NCI-H146 treated with DMSO at 0.1 percent for 48 hours (cell line): ENCODE data around the gene ERN2.

ENCODE experiments used
- DNase-seq: peaks from one replicate; lab custom pipeline; 2025; ENCODE audit not compliant: unreplicated experiment; lab: John Stamatoyannopoulos, UW

Gene ERN2

DNA sequence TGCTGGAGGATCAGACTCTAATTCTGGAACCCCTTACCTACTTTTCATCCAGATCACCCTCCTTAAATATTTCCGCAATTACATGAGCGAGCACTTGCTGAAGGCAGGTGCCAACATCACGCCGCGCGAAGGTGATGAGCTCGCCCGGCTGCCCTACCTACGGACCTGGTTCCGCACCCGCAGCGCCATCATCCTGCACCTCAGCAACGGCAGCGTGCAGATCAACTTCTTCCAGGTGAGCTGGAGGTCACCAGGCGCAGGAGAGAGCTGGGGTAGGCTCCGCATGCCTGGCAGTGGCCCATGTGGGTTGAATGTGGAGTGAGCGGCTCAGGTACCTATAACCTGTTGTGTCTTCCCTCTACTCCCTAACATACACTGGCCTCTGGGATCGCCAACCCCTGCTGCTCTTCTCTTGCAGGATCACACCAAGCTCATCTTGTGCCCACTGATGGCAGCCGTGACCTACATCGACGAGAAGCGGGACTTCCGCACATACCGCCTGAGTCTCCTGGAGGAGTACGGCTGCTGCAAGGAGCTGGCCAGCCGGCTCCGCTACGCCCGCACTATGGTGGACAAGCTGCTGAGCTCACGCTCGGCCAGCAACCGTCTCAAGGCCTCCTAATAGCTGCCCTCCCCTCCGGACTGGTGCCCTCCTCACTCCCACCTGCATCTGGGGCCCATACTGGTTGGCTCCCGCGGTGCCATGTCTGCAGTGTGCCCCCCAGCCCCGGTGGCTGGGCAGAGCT lies 23.4 kb downstream of the ERN2 start:
- no peak for DNase-seq

DNA sequence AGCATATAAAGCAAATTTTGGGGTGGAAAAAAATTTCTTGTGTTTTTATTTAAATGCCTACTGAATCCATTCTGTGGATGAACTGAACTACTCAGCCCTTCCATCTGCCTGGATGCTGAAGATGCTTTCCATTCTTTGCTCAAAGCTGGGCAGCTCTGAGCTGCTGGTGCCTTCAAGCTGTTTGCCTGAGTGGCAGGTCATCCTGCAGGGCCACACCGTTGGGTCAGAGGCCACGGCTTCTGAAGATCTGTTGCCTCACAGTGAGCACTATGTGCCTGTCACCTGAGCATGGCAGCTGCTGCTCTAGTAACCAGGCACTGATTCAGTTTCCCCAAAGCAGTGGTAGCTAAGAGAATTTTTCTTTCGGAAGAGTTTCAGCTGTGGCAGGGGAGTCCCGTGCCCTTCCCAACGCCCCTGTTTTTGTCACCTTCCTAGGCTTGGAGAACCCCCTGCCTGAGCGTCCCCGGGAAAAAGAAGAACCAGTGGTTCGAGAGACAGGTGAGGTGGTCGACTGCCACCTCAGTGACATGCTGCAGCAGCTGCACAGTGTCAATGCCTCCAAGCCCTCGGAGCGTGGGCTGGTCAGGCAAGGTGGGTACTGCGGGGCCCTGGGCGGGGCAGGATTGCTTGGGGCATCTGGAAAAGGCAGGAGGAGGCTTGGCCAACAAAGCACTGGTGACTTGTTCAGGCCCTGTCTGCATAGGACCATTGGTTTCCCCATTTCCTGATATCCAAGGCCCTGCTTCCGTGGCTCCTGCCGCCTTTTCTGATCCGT lies 25.8 kb downstream of the ERN2 start:
- no peak for DNase-seq

- no peak for DNase-seq
Measured at GRCh38 chr16:23683487-23683886, 29.5 kb downstream of the ERN2 start.

DNA sequence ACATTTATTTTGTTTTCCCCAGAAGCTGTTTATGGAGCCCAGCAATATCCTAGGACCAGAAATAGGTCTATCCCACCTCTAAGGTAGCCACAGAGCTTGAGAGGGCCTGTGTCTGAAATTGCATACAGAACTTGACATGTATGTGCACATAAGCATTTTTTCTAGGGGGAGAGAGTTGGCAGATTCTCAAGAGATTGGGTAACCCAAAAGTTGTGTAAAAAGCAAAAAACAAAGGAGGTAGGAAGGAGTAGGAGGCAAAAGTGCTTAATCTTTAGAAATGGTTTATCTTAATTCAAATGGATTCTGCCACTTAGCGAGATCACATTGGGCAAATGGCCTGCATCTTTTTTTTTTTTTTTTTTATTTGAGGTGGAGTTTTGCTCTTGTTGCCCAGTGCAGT lies 30.8 kb downstream of the ERN2 start:
- DNase-seq: no peak

- no peak for DNase-seq
Measured at GRCh38 chr16:23679986-23680336, 33.1 kb downstream of the ERN2 start.

DNA sequence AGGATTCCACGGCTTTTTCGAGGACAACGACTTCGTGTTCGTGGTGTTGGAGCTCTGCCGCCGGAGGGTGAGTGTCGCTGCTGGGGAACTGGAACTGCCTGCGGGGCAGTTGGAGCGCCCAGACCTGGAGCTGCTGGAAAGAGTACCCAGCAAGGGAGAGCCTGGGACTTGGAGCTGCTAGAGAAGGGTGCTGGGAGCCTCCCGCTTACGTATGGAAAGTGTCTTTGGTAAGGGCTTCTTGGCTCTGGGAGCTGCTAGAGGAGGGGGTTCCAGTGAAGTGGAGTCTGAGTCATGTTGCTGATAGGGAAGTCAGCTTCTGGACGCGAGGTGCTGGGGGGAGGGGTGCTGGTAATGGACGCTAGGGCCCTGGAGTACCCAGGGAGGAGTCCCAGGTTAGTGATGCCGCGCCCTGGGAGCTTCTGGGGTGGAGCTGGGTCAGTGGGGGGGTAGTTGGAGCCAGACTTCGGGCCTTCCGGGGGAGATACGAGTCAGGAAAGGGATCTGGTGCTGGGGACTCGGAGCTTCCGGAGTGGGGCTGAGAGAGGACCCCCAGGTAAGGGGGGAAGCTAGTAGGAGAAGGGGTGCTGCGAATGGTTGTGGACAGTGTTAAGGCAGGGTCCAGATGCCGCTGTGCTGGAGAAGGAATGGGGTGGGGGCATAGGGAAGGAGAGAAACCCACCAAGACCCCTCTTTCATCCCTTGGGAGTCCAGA lies 33.6 kb downstream of the ERN2 start:
- peak; percentile 31 for DNase-seq

GRCh38 chr16:23678430-23679273 lies 34.4 kb downstream of the ERN2 start, which contains the start of gene PLK1:
PLK1 (plus strand) TSS chr16:23678889; CDS start chr16:23678933, 44 bp downstream.
- peak; percentile 89 for DNase-seq

- DNase-seq: no peak
Measured at GRCh38 chr16:23676924-23677480, 36.0 kb downstream of the ERN2 start.

- DNase-seq: no peak
Measured at GRCh38 chr16:23673971-23674614, 38.9 kb downstream of the ERN2 start.

DNA sequence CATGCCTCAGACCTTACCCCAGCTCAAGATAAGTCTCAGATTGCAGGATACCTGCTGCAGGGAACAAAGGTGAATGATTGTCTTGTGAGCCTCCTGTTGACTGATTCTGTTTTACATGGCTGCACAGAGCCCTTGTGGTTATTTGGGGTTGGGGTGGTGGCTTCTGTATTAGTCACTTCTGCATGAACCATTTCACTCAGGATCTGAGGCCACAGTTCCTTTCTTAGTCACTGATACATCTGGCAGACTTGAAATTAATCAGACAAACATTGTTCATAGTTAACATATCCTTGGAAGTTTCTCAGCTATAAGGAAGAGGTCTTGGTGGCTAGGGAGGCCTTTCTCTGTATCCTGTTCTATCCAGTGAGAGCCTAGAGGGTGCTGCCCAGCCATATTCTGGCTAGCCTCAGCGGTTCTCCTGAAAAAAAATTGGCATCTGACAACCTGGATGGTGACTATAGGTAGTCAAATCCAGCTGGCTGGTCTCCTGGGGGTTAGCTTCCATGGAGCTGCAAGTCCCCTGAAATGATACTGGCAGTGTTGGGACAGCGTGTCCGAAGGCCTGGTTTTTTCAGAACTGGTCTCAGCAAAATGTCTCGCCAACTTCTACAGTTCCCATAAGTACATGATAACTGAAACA lies 42.8 kb downstream of the ERN2 start:
- no peak for DNase-seq

DNA sequence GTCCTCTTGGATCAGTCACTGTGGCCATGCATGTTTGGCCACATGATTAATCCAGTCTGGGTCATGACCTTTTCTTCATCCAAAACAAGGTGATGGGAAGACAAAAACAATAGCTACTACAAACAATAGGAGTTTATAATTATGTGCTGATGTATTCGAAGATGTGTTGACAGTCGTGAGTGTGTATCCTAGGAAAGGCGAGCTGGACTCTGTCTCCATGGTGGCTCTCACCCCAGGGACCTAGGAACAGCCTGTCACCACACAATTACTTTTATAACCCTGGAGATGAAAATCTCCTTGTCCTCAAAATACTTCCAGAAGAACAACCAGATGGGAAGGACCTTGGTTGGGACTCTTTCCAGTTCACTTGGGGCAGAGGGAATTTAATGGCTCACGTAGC lies 44.1 kb downstream of the ERN2 start:
- DNase-seq: no peak

- no peak for DNase-seq
Measured at GRCh38 chr16:23668225-23668624, 44.8 kb downstream of the ERN2 start.

DNA sequence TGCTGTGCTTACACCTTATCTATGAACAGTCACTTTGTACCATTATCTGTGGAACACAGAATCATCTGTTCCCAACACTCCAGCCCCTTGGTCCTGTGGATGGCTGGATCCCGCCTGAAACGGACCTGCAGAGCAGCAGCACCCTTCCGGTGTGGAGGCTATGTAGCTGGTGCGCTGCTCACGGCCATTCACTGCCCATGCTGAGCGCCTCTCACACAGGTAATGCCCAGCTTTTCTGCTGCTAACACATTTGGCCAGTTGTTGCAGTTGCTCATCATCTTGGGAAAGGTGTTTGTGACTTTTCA lies 45.7 kb downstream of the ERN2 start:
- DNase-seq: no peak

DNA sequence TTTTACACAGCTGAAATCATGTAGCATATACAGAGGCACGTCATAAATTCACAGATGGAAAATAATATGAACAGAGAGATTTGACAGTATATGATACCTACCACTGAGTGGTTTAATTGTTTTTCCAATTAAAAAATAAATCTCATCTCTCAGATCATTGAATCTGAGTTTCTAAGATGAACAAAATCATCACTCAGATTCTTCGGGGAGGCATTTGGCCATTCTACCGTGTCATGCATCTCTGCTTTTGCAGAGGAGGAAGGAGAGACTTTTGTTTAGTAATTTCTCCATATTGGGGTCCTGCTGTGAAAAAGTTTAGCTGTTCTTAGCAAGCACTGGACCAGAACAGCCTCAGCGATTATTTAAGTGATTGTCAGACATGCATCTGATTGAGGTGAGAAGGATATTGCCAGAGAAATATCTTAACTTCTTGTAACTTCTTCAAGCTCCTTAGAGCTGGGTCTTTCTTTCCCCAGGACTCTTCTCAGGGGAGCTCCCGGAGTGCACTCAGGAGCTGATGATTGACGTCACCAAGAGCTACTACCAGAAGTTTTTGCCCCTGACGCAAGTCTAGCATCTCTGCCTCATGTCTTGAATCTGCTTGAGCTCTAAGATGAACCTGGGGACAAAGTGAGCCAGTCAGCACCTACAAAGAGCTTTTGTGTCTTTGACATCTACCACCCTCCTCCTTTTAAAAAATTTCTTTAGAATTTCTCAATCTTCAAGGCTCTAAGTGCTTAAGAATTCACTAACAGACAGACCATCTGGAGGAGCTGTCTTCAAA lies 46.3 kb downstream of the ERN2 start:
- no peak for DNase-seq

- no peak for DNase-seq
Measured at GRCh38 chr16:23663918-23664317, 49.1 kb downstream of the ERN2 start.

- DNase-seq: no peak
Measured at GRCh38 chr16:23651943-23652468, 61.0 kb downstream of the ERN2 start.

GRCh38 chr16:23650674-23651416 lies 62.2 kb downstream of the ERN2 start:
- no peak for DNase-seq

- DNase-seq: no peak
Measured at GRCh38 chr16:23642246-23642774, 70.7 kb downstream of the ERN2 start.
